CD14-positive monocyte (primary cell): ENCODE data around the gene SLC12A4. TPM values are rescaled to one million over a fixed set of nuclear protein-coding genes. Genes with fewer than 3 reads are reported as not detected.
"Not testable (repeated sequence)": the region's sequence is repeated elsewhere in the genome, so short reads cannot be mapped to it uniquely, and the experiment has no call there.

Source experiments
- DNase-seq, 3 donors: peaks; one replicate each; pipeline ENCODE4 v3.0.0-alpha.2; 2011 to 2022
- H2AFZ ChIP-seq: 2 replicates; pipeline ENCODE4 v1.6.0; 2012; ENCODE audit warnings: mild to moderate bottlenecking, low read depth, low read length, inconsistent platforms; ENCODE audit not compliant: insufficient read depth, poor library complexity, severe bottlenecking
- H3K27ac ChIP-seq, 2 donors: 1 replicate in 1 of 2; 2 replicates in 1 of 2; pipeline ENCODE4 v1.5.1; 2012 to 2013; ENCODE audit warnings: low read length in 2 of 2, control low read depth in 1 of 2, inconsistent platforms in 1 of 2, low read depth in 1 of 2, mild to moderate bottlenecking in 1 of 2
- H3K27me3 ChIP-seq, 2 donors: one replicate each; pipeline versions ENCODE4 v1.6.0 to v1.6.1; 2011 to 2013; ENCODE audit warnings: low read length in 2 of 2; ENCODE audit not compliant: control insufficient read depth in 2 of 2, insufficient read depth in 2 of 2
- H3K36me3 ChIP-seq, 2 donors: replicated peaks in 1 of 2; 1 replicate in 1 of 2; 2 replicates in 1 of 2; pipeline versions ENCODE4 v1.5.1 to v1.6.1; 2012 to 2013; ENCODE audit warnings: low read length in 2 of 2, control low read depth in 1 of 2, inconsistent platforms in 1 of 2, mild to moderate bottlenecking in 1 of 2; ENCODE audit not compliant: insufficient read depth in 2 of 2, control insufficient read depth in 1 of 2
- H3K4me1 ChIP-seq, 2 donors: 1 replicate in 1 of 2; 2 replicates in 1 of 2; pipeline versions ENCODE4 v1.5.1 to v1.6.1; 2012 to 2013; ENCODE audit warnings: low read length in 2 of 2, control low read depth in 1 of 2, inconsistent platforms in 1 of 2, mild to moderate bottlenecking in 1 of 2, moderate library complexity in 1 of 2; ENCODE audit not compliant: insufficient read depth in 2 of 2, control insufficient read depth in 1 of 2
- H3K4me2 ChIP-seq: replicated peaks from 2 replicates; pipeline ENCODE3; 2012; ENCODE audit warnings: low read length, moderate library complexity, mild to moderate bottlenecking; ENCODE audit not compliant: poor library complexity, severe bottlenecking; ENCODE audit errors: extremely low read depth
- H3K4me3 ChIP-seq, 3 experiments: fragments of 200-600 bp in 1 of 3; sonication (generic) in 1 of 3; replicated peaks in 1 of 3; 1 replicate in 2 of 3; 2 replicates in 1 of 3; pipeline ENCODE4 v1.5.1; 2011 to 2013; ENCODE audit warnings: low read length in 3 of 3, mild to moderate bottlenecking in 3 of 3, control low read depth in 2 of 3, low read depth in 2 of 3, inconsistent platforms in 1 of 3, moderate library complexity in 1 of 3
- H3K79me2 ChIP-seq: 2 replicates; pipeline ENCODE4 v1.6.0; 2012; ENCODE audit warnings: mild to moderate bottlenecking, control low read depth, inconsistent platforms, low read length, moderate library complexity; ENCODE audit not compliant: insufficient read depth
- H3K9ac ChIP-seq: 2 replicates; pipeline ENCODE4 v1.6.0; 2017; ENCODE audit warnings: low read length, mild to moderate bottlenecking; ENCODE audit not compliant: insufficient read depth, poor library complexity, severe bottlenecking
- H3K9me3 ChIP-seq, 2 donors: replicated peaks in 1 of 2; 1 replicate in 1 of 2; 2 replicates in 1 of 2; pipeline versions ENCODE4 v1.5.1 to v1.6.1; 2012 to 2013; ENCODE audit warnings: low read length in 2 of 2, control low read depth in 1 of 2; ENCODE audit not compliant: control insufficient read depth in 1 of 2, insufficient read depth in 1 of 2
- H4K20me1 ChIP-seq: 2 replicates; pipeline ENCODE4 v1.6.0; 2012; ENCODE audit warnings: mild to moderate bottlenecking, low read length, control low read depth, moderate library complexity; ENCODE audit not compliant: insufficient read depth
- H3K27ac Mint-ChIP-seq, 7 donors: one replicate each; pipeline ENCODE4 v1.8.0; 2020; ENCODE audit warnings: mild to moderate bottlenecking in 7 of 7, mixed read lengths in 7 of 7, moderate library complexity in 6 of 7, inconsistent platforms in 2 of 7
- H3K27me3 Mint-ChIP-seq, 3 donors: one replicate each; pipeline ENCODE4 v1.8.0; 2021 to 2022; ENCODE audit warnings: low read depth in 3 of 3, mild to moderate bottlenecking in 3 of 3, mixed read lengths in 3 of 3, moderate library complexity in 3 of 3, inconsistent platforms in 1 of 3
- H3K36me3 Mint-ChIP-seq, 2 donors: one replicate each; pipeline ENCODE4 v1.8.0; 2020; ENCODE audit warnings: mixed read lengths in 2 of 2, inconsistent platforms in 1 of 2, mild to moderate bottlenecking in 1 of 2
- H3K4me1 Mint-ChIP-seq: one replicate; pipeline ENCODE4 v1.8.0; 2020; ENCODE audit warnings: mild to moderate bottlenecking, mixed read lengths
- H3K4me3 Mint-ChIP-seq, 2 donors: one replicate each; pipeline ENCODE4 v1.8.0; 2020; ENCODE audit warnings: mild to moderate bottlenecking in 2 of 2, mixed read lengths in 2 of 2, moderate library complexity in 1 of 2
- H3K9me3 Mint-ChIP-seq, 7 donors: one replicate each; pipeline ENCODE4 v1.8.0; 2020 to 2022; ENCODE audit warnings: mixed read lengths in 7 of 7, mild to moderate bottlenecking in 6 of 7, moderate library complexity in 6 of 7, inconsistent platforms in 2 of 7
- CTCF ChIP-seq: fragments of 200-600 bp; IDR thresholded peaks from one replicate; pipeline ENCODE4 v1.8.0; 2022; ENCODE audit warnings: antibody characterized with exemption, mild to moderate bottlenecking
- WGBS: methylation state at CpG from one replicate; pipeline ENCODE4 v1.1.5; 2013; ENCODE audit warnings: missing lambda C conversion rate; ENCODE audit not compliant: insufficient coverage; 5-methylcytosine and 5-hydroxymethylcytosine counted together
- intact Hi-C, 2 donors: fragments of 100-400 bp; cut with micrococcal nuclease; formaldehyde crosslinking; loops; one replicate each; pipeline versions ENCODE4 v1.15.0 to v1.15.1; 2023
- polyA plus RNA-seq, 3 donors: library from polyadenylated mRNA; depleted of rRNA in 1 of 3; unstranded in 2 of 3; stranded (reverse) in 1 of 3; fragments of 300-500 nt in 2 of 3; fragments of >200 nt in 1 of 3; fragmentation: Illumina TruSeq in 2 of 3; gene quantifications; 1 replicate in 2 of 3; 2 replicates in 1 of 3; pipeline ENCODE4 v1.2.3, GENCODE V29; 2012 to 2021

SLC12A4 gene
- polyA plus RNA-seq, 3 donors, result 7.3 to 57.2 (median 7.7) TPM

- H3K4me2 ChIP-seq, result peak overlapping the region; percentile 26
- H3K9ac ChIP-seq, result no peak overlapping the region
- H3K27ac Mint-ChIP-seq, result peak overlapping the region; percentile 62 to 94 (median 86)
- no peaks in the 10 kb centered on the region for H3K36me3 ChIP-seq
- no peaks in the 10 kb centered on the region for H3K9me3 ChIP-seq
- peaks cover 0 to 4% (median 0%) of the 10 kb centered on the region in 3 donors for H3K27me3 Mint-ChIP-seq
- no peaks in the 10 kb centered on the region for H3K27me3 ChIP-seq
- no peaks in the 10 kb centered on the region for H4K20me1 ChIP-seq
- WGBS, result no CpG with 5 or more reads among the region's 1 CpG
- H3K79me2 ChIP-seq, result no peaks in the 10 kb centered on the region
- no peak for TF ChIP-seq CTCF
- intact Hi-C loops, result no loop called here
- H3K36me3 Mint-ChIP-seq, result no peaks in the 10 kb centered on the region
- H3K4me1 Mint-ChIP-seq, result peaks cover 26% of the 10 kb centered on the region
- DNase-seq, result peak in 2 of 3 donors; percentile 43 to 54
- H3K4me1 ChIP-seq, result peaks cover 21 to 22% of the 10 kb centered on the region in 2 donors
- peak overlapping the region in 1 of 2 donors; percentile 67 for H3K4me3 Mint-ChIP-seq
- peak overlapping the region in 1 of 3 experiments; percentile 32 for H3K4me3 ChIP-seq
- peak overlapping the region; percentile 61 for H2AFZ ChIP-seq
- no peaks in the 10 kb centered on the region for H3K9me3 Mint-ChIP-seq
- H3K27ac ChIP-seq, result peak overlapping the region; percentile 51 to 66
Observed at GRCh38 chr16:68013440-68013839, 45.0 kb upstream of the SLC12A4 start.

- H3K27ac ChIP-seq, H3K27ac Mint-ChIP-seq, H3K79me2 ChIP-seq, H3K27me3 Mint-ChIP-seq, H2AFZ ChIP-seq, DNase-seq, H3K4me3 Mint-ChIP-seq, H4K20me1 ChIP-seq, H3K36me3 ChIP-seq, H3K9me3 ChIP-seq, H3K9ac ChIP-seq, H3K36me3 Mint-ChIP-seq, H3K4me2 ChIP-seq, H3K4me3 ChIP-seq, H3K27me3 ChIP-seq, H3K9me3 Mint-ChIP-seq: not testable (repeated sequence)
- WGBS, result 51% methylated on average over 2 of the region's 4 CpGs
- H3K4me1 ChIP-seq, result peaks cover 53 to 54% of the 10 kb centered on the region in 2 donors
- H3K4me1 Mint-ChIP-seq, result peaks cover 48% of the 10 kb centered on the region
- intact Hi-C loops, result loop anchor here in 1 of 2 donors (2.0 kb wide), 1 partner anchor 17 kb away; no protein-coding TSS in a partner anchor
Observed at GRCh38 chr16:68009872-68010271, 41.4 kb upstream of the SLC12A4 start.
